GM08714 (cell line): Measurements from ENCODE around the gene FLCN.
"Not testable (repeated sequence)": the region's sequence is repeated elsewhere in the genome, so short reads cannot be mapped to it uniquely, and the experiment has no call there.

Experiments
- H3K4me3 ChIP-seq: fragments of 200-500 bp; sonication (Bioruptor generic); 2 replicates; pipeline ENCODE4 v1.5.1; 2014; ENCODE audit warnings: mild to moderate bottlenecking, low read length, inconsistent platforms
- ZNF274 ChIP-seq: IDR thresholded peaks from 2 replicates; pipeline ENCODE4 v1.6.1; 2012; ENCODE audit warnings: mild to moderate bottlenecking, low read depth, low read length

The FLCN gene, protein sequence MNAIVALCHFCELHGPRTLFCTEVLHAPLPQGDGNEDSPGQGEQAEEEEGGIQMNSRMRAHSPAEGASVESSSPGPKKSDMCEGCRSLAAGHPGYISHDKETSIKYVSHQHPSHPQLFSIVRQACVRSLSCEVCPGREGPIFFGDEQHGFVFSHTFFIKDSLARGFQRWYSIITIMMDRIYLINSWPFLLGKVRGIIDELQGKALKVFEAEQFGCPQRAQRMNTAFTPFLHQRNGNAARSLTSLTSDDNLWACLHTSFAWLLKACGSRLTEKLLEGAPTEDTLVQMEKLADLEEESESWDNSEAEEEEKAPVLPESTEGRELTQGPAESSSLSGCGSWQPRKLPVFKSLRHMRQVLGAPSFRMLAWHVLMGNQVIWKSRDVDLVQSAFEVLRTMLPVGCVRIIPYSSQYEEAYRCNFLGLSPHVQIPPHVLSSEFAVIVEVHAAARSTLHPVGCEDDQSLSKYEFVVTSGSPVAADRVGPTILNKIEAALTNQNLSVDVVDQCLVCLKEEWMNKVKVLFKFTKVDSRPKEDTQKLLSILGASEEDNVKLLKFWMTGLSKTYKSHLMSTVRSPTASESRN

GRCh38 chr17:17237026-17237799, at the start of gene FLCN:
Gene FLCN, minus strand, starts transcription at chr17:17237168. Its CDS starts 9,031 bp downstream, at chr17:17228137.
- H3K4me3 ChIP-seq: peak within 1 kb of the TSS; percentile 94
- TF ChIP-seq ZNF274: no peak

DNA sequence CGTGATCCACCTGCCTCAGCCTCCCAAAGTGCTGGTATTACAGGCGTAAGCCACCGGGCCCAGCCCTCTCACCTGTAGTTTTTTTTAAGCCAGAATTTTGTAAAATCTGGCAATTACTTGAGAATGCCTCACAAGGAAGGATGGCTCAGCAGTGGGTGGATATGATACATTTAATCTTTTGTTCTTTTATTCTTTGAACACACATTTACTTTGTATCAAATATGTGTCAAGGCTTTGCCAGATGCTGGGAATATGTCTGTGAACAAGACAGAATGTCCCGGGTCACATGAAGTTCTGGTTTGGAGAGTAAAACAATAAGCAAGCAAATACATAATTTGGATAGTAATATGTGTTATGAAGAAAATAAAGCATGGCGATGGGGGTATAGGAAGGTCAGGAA, 49.0 kb upstream of the FLCN start:
- no peak overlapping the region for H3K4me3 ChIP-seq
- TF ChIP-seq ZNF274: no peak

- TF ChIP-seq ZNF274: no peak
- peak within 1 kb of the TSS; percentile 76 for H3K4me3 ChIP-seq
Measured at GRCh38 chr17:17280613-17281549, 43.9 kb upstream of the FLCN start, which contains the start of gene COPS3. Gene COPS3, minus strand, starts transcription at chr17:17281246. Its CDS starts 60 bp downstream, at chr17:17281186.

DNA sequence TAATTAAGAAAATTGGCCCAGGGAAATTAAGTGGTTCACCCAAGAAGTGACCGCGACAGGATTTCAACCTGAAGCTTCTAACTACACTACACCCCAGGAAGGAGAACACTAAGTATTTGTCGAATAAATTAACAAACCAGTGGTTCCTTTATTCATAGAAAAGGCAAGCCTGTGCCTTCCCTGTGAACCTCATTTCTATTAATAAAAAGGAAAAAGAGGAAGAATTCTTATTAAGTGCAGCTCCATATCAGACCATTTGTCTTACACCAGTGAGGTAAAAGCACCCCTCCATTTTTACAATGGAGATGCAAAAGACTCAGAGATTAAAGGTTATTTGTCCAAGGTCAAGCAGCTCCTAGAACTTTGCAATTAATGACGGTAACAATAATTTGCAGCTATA, 42.3 kb upstream of the FLCN start:
- no peak for TF ChIP-seq ZNF274
- H3K4me3 ChIP-seq: peak overlapping the region; percentile 76; the same call in 1 of the 2 replicates

- not testable (repeated sequence) for H3K4me3 ChIP-seq
Measured at GRCh38 chr17:17277431-17277830, 40.5 kb upstream of the FLCN start.

DNA sequence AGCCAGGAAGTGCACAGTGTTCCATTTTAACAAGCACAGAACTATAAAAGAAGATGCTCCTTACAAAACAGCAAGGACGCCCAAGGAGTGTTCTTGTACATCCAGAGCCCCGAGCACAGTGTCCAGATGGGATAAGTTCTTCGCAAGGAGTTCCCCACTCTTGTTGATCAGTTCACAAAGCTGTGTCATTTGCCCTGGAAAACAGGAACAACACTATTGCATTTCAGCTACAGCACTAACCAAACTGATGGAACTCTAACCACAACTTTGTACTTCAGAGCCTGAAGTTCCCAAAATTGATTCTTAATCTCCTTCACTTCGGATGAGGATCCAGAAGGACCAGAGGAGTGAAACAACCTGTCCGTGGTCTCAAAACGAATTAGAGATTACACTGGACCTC, 39.0 kb upstream of the FLCN start:
- no peak overlapping the region for H3K4me3 ChIP-seq
- no peak for TF ChIP-seq ZNF274

DNA sequence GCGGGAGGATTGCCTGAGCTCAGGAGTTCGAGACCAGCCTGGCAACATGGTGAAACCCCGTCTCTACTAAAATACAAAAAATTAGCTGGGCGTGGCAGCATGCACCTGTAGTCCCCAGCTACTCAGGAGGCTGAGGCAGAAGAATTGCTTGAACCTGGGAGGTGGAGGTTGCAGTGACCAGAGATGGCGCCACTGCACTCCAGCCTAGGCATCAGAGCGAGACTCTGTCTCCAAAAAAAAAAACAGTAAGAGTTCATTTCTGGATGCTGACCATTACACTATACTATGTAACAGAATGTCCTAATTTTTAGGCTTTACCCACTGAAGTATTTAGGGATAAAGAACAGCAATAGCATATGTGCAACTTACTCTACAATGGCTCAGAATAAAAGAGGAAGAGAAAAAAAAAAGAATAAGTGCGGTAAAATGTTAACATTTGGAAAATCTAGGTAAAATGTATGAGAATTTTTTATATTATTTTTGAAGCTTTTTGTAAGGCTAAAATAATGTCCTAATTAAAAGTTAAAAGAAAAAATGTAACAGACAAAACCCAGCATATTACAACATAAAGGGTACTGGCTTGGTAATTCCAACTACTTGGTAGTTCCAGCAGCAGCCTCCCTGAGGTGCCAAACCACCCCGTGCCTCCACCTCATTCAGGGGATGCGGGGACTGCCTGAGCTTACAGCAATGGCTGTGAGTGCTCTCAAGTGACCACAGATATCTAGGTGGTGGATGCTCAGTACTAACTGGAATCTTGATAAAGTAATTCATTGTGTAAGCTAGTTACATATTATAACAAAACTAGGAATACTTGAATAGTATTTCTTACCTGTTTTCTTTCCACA, 33.2 kb upstream of the FLCN start:
- TF ChIP-seq ZNF274: no peak

GRCh38 chr17:17264430-17264829, 27.5 kb upstream of the FLCN start:
- TF ChIP-seq ZNF274: no peak
- H3K4me3 ChIP-seq: no peak overlapping the region

More for the DNA sequence above, 33.2 kb upstream of the FLCN start:
- H3K4me3 ChIP-seq: no peak overlapping the region

DNA sequence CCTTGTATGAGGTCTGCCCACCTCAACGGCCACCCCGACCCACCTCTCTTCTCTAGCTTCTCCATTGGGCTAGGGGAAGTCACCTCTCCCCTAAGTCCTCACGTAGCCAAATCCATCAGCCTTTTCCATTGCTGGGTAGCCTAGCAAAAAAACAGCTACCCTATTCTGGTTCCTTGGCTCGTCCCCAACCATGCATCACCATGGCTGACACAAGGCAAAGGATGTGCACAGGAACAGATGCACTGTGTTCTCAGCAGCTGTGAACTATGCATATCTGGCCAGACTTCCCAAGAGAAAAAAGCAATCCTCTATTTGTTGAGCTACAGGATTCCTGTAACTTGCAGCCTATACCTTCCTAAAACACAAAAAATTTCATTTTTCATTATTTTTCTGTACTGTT, 22.0 kb upstream of the FLCN start:
- no peak for TF ChIP-seq ZNF274

DNA sequence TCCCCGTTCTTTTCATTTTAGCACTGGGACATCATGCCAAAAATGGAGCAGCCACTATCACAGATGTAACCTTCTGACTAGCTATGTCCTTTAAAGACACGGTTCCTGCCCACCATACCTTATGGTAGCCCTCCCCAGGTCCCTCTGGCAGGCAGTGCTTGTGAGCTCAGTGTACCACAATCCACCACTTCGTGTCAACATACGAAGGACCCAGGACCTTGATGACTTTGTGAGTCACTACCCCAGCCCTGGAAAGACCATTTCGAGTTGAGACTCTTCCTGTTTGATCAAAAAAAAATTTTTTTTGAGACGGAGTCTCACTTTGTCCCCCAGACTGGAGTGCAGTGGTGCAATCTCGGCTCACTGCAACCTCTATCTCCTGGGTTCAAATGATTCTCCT, 21.0 kb upstream of the FLCN start:
- no peak overlapping the region for H3K4me3 ChIP-seq
- TF ChIP-seq ZNF274: no peak

More for the DNA sequence above, 22.0 kb upstream of the FLCN start:
- no peak overlapping the region for H3K4me3 ChIP-seq

DNA sequence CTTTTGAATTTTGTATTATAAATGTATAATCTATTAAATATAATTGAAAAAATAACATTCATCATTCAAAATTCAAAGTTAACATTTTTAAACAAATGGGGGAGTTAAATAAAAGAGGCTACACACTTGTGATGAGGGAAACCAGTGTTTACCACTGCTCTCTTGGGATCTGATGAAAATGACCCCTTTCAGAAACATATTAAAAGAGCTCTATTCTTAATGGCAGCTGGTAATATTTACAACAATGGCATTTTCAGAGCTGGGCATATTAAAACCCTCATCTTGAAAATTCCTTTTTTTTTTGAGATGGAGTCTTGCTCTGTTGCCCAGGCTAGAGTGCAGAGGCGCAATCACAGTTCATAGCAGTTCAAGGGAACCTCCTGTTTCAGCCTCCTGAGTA, 19.3 kb upstream of the FLCN start:
- no peak for TF ChIP-seq ZNF274
- H3K4me3 ChIP-seq: no peak overlapping the region

DNA sequence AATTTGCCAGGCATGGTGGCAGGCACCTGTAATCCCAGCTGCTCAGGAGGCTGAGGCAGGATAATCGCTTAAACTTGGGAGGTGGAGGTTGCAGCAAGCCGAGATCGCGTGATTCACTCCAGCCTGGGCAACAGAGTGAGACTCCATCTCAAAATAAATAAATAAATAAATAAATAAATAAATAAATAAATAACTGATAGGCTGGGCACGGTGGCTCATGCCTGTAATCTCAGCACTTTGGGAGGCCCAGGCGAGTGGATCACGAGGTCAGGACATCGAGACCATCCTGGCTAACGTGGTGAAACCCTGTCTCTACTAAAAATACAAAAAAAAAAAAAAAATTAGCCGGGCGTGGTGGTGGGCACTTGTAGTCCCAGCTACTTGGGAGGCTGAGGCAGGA, 18.7 kb upstream of the FLCN start:
- H3K4me3 ChIP-seq: not testable (repeated sequence)

DNA sequence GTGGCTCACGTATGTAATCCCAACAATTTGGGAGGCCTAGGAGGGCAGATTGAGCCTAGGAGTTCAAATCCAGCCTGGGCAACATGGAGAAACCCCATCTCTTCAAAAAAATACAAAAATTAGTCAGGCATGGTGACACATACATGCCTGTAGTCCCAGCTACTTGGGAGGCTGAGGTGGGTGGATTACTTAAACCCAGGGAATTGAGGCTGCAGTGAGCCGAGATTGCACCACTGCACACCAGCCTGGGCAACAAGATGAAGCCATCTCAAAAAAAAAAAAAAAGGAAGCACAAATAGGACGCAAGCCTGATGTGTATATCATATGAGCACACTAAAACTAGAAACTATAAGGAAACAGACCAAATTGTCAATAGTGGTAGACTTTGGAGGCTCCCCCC, 17.1 kb upstream of the FLCN start:
- H3K4me3 ChIP-seq: no peak overlapping the region
- no peak for TF ChIP-seq ZNF274
